ENCODE measurements around the gene CXorf38.
"Not testable (repeated sequence)": the region's sequence is repeated elsewhere in the genome, so short reads cannot be mapped to it uniquely, and the experiment has no call there.

The CXorf38 gene

DNA sequence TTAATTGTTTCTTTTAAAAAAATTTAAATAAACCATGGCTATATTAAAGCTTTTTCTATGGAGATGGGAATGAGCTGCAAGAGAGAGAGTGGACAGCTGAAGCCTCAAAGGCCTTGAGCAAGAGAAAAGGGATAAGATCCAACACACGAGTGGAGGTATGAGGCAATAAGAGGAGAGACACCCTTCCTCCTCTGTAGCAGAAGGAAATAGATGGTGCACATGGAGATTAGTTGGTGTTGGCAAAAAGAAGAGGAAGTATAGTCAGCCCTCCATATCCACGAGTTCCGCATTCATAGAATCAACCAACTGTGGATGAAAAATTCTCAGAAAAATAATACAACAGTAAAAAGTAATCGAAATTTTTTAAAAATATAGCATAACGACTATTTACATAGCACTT, 3.2 kb downstream of the CXorf38 start:
- DNase-seq: peak; percentile 24
- in situ Hi-C loops (cut with HindIII; ENCODE audit: low pct_ligation_motif_present, low pct_unique_long_range_greater_than_20kb, low sequenced_read_pairs): no loop called here

DNA sequence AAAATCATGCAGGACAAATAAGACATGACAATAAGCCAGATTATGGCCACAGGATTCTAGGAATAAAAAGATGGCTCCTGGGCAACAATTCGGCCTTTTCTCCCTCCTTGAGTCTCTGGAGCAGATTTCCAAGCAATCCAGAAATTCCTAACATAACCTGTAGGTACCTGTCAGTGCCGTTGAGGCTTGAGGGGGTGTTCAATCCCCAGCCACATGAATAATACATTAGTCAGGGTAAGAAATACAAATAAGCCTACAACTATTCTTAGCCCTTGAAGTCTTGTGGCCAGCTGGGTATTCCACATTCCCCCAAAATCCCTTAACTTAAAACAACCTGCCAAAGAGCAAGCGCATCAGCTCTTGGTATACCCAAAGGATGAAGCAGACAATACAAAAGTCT, 9.7 kb downstream of the CXorf38 start:
- in situ Hi-C loops (cut with HindIII; ENCODE audit: low pct_ligation_motif_present, low pct_unique_long_range_greater_than_20kb, low sequenced_read_pairs): no loop called here

DNA sequence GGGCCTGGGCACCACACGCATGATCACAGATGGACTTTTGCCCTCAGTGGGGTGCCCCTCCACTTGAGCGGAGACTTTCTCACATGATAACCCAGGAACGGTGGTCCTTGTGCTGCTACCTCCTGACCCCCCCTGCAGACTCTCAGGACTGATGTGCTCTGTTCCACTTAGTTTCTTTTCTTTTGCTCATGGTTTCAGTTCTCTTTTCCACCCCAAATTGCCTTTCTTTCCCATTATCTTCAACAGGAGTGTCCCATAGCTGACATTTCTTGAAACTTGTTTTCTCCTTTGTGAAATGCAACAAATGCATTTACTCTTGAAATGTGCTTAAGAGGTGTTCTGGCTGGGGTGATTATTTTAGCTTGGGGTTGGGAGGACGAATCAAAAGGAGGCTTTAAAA, 15.2 kb downstream of the CXorf38 start:
- DNase-seq: no peak
- in situ Hi-C loops (cut with HindIII; ENCODE audit: low pct_ligation_motif_present, low pct_unique_long_range_greater_than_20kb, low sequenced_read_pairs): no loop called here

More for the DNA sequence above, 9.7 kb downstream of the CXorf38 start:
- DNase-seq: no peak

DNA sequence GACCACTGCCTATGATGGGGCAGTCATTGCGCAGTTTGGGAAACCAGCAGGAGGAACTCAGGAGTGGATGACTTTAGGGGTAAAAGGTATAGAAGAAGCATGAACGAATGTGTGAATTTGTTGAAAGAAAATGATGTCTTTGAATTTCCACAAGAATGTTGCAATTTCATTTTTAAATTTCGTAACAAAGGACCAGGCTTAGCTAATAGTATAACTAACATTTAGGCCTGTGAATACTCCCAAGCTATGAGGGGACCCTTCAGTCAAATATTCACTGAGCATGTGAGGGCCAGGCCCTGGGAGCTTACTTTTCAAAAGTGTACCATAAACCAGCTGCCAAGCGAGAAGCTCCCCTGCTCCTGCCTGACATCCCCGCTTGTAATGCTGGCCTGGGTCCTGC, 18.9 kb downstream of the CXorf38 start:
- DNase-seq: no peak

DNA sequence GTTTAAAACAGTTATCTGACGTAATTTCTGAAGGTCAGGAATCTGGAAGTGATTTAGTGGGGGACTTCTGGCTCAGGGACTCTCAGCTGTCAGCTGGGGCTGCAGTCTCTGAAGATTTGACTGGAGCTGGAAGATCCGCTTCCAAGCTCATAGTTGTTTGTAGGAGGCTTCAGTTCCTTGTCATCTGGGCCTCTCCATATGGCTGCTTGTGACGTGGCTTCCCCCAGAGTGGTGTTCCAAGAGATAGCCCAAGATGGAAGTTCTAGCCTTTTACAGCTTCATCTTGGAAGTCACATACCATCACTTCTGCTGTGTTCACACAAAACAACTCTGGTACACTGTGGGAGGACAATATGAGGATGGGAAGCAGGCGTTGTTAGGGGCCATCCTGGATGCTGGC, 22.1 kb downstream of the CXorf38 start:
- no peak for DNase-seq
- in situ Hi-C loops (cut with HindIII; ENCODE audit: low pct_ligation_motif_present, low pct_unique_long_range_greater_than_20kb, low sequenced_read_pairs): no loop called here

More for the DNA sequence above, 18.9 kb downstream of the CXorf38 start:
- in situ Hi-C loops (cut with HindIII; ENCODE audit: low pct_ligation_motif_present, low pct_unique_long_range_greater_than_20kb, low sequenced_read_pairs): no loop called here

DNA sequence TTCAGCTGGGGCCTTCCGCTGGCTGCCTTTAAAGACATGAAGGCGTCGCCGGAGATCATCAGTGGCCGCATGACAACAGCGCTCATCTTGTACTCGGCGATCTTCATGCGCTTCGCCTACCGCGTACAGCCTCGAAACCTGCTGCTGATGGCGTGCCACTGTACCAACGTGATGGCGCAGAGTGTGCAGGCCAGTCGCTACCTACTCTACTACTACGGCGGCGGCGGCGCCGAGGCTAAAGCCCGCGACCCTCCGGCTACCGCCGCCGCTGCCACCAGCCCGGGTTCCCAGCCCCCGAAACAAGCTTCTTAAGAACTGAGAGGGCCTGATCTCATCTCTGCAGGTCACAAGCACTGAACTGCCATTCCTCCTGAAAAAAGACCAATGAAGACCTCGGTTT, 23.7 kb downstream of the CXorf38 start:
- no peak for DNase-seq
- in situ Hi-C loops (cut with HindIII; ENCODE audit: low pct_ligation_motif_present, low pct_unique_long_range_greater_than_20kb, low sequenced_read_pairs): no loop called here

DNA sequence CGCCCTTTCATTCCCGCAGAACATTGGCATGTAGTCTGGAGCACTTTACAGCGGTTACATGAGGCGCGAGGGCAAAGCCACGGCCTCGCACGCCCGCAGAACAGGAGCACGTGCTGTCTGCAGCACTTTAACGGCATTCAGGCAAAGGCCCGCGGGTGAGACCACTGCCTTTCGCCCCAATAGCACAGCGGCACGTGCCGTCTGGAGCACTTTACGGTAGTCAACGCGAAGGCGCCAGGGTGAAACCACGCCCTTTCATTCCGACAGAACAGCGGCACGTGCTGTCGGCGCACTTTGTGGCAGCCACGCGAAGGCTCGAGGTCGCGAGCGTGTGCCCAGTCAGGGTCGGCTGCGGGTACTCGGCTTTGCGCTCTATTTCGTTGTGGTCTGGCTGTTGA, 24.2 kb downstream of the CXorf38 start, which contains the start of gene MPC1L:
MPC1L (plus strand) TSS at position 290 of the 398 bp plus-strand sequence. CDS start 138 bp downstream, outside the sequence.
- DNase-seq: no peak
- in situ Hi-C loops (cut with HindIII; ENCODE audit: low pct_ligation_motif_present, low pct_unique_long_range_greater_than_20kb, low sequenced_read_pairs): no loop called here

DNA sequence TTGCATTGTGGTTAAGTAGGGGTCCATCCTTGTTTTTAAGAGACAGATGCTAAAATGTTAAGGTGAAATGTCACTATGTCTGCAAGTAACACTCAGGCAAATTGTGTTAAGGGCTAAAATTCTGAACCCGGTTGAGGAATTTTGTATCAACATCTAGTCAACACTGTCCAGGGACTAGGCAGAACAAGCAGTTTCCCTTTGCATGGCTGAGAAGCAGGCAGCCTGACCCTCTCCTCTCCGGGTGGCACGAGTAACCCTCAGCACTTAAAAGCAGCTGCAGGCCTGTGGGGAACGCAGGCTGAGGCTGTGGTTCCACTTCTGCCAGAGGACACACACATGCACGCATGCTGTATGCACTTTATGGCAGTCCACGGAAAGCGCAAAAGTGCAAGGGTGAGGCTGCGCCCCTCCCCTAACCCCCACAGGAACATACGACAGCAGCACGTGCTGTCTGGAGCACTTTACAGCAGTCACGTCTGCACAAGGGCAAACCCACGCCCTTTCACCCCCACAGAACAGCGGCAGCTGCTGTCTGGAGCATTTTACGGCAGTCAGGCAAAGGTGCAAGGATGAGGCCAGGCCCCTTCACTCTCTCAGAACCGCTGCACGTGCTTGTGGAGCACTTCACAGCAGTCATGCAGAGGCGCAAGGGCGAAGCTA, 24.8 kb downstream of the CXorf38 start:
- no peak for DNase-seq
- in situ Hi-C loops (cut with HindIII; ENCODE audit: low pct_ligation_motif_present, low pct_unique_long_range_greater_than_20kb, low sequenced_read_pairs): no loop called here

DNA sequence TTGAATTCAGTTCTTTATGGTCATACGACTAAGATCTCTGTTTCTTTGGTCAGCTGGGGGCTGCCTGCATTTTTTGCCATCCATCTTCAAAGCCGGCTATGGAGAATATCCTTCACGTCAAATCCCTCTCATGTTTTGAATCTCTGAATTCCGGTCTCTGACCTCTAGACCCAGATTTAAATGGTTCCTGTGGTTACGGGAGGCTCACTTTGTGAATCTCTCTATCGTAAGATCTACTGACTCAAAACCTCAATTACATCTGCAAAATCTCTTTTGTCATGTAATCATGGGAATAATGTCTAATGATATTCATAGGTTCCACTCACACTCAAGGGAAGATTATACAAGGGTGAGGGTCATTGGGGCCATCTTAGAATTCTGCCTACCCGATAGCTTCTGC, 29.8 kb downstream of the CXorf38 start:
- DNase-seq: no peak
- in situ Hi-C loops (cut with HindIII; ENCODE audit: low pct_ligation_motif_present, low pct_unique_long_range_greater_than_20kb, low sequenced_read_pairs): no loop called here

DNA sequence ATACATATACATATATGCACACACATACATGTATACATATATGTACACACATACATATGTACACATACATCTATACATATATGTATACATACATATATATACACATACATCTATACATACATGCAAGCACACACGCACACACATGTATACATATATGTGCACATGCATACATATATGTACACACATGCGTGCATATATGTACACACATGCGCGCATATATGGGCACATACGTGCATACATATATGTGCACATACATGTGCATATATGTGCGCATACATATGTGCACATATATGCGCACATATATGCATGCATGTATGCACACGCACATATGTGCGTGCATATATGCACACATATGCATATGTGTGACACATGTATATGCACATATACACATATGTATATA, 31.4 kb downstream of the CXorf38 start:
- in situ Hi-C loops (cut with HindIII; ENCODE audit: low pct_ligation_motif_present, low pct_unique_long_range_greater_than_20kb, low sequenced_read_pairs): no loop called here
- no peak for DNase-seq

DNA sequence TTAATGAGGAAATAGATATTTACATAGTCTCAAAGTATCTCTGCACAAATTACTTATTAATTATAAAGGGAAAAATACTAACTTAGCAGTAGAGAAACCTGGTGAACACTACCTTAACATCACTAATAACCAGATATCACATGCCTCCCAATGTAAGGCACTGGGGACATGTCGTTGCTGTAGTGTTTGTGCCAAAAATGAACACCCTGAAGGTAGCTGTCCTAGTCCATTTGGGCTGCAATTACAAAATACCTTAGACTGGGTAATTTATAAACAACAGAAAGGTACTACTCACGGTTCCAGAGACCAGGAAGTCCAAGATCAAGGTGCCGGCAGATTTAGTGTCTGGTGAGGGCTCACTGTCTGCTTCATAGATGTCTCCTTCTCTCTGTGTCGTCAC, 34.9 kb downstream of the CXorf38 start:
- in situ Hi-C loops (cut with HindIII; ENCODE audit: low pct_ligation_motif_present, low pct_unique_long_range_greater_than_20kb, low sequenced_read_pairs): no loop called here
- DNase-seq: no peak

DNA sequence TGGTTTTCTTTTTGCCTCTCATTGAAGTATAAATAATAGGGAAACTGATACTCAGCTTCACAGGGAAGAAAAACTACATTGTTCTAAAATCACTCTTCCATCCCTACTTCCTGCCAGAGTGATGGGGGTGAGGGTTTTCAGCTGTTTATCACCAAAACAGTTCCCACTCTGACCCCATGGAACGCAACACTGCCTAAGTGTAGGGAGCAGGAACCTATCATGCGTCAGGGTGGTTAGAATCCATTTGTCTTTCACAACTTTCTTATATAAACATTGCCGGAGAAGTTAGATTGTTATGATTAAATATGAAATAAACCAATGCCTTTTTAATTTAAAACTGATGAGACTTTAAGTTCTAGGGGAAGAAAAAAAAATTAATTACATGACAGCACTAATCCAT, 40.0 kb downstream of the CXorf38 start:
- no peak for DNase-seq

DNA sequence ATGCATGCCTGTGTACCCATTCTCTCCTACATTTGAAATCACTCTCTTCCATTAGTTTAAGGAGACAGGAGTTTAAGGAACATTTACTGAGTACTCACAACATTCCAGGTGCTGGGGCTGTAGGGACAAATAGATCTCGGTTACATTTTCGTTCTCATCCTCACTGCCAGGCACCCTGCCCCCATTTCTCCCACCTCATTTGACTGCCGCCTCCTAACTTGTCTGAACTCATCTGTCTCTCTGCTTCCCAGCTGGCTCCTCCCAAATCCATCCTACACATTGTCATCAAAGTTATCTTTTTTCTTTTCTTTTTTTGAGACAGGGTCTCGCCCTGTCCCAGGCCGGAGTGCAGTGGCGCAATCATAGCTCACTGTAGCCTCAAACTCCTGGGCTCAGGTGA, 43.9 kb downstream of the CXorf38 start:
- in situ Hi-C loops (cut with HindIII; ENCODE audit: low pct_ligation_motif_present, low pct_unique_long_range_greater_than_20kb, low sequenced_read_pairs): no loop called here
- DNase-seq: no peak

More for the DNA sequence above, 40.0 kb downstream of the CXorf38 start:
- in situ Hi-C loops (cut with HindIII; ENCODE audit: low pct_ligation_motif_present, low pct_unique_long_range_greater_than_20kb, low sequenced_read_pairs): no loop called here

DNA sequence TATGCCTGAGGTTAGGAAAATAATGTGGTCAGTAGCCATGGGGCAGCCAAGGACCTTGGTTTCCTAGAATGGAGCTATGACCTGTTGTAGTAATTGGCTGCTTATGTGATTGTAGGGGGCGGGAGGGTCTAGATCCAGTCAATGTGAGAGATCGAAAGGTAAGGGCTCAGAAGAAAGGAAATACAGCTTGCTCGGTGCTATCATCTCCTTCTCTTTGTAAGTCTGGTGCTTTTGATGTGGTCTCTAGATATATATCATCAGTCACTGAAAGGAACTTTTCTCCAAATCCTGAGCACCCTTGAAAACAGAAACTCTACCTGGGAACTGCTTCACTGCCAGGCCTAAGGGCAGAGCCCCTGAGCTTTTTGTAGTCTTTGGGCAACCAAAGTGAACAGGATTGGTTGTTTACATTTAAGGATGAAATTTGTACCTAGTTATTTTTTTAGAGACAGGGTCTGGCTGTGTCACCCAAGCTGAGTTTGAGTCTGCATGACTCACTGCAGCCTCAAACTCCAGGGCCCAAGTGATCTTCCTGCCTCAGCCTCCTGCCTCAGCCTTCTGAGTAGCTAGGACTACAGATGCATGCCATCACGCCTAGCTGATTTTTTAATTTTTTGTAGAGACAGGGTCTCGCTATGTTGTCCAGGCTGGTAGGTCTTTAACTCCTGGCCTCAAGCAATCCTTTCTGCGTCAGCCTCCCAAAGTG, 57.6 kb downstream of the CXorf38 start:
- in situ Hi-C loops (cut with HindIII; ENCODE audit: low pct_ligation_motif_present, low pct_unique_long_range_greater_than_20kb, low sequenced_read_pairs): not testable (repeated sequence)

DNA sequence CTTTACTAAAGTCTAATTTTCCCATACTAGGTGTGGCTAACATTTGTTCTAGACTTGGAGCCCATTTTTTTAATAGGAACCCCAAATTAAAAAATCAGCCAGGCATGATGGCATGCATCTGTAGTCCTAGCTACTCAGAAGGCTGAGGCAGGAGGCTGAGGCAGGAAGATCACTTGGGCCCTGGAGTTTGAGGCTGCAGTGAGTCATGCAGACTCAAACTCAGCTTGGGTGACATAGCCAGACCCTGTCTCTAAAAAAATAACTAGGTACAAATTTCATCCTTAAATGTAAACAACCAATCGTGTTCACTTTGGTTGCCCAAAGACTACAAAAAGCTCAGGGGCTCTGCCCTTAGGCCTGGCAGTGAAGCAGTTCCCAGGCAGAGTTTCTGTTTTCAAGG, 59.7 kb downstream of the CXorf38 start:
- DNase-seq; in situ Hi-C loops (cut with HindIII; ENCODE audit: low pct_ligation_motif_present, low pct_unique_long_range_greater_than_20kb, low sequenced_read_pairs): not testable (repeated sequence)

More for the DNA sequence above, 57.6 kb downstream of the CXorf38 start:
- DNase-seq: not testable (repeated sequence)

DNA sequence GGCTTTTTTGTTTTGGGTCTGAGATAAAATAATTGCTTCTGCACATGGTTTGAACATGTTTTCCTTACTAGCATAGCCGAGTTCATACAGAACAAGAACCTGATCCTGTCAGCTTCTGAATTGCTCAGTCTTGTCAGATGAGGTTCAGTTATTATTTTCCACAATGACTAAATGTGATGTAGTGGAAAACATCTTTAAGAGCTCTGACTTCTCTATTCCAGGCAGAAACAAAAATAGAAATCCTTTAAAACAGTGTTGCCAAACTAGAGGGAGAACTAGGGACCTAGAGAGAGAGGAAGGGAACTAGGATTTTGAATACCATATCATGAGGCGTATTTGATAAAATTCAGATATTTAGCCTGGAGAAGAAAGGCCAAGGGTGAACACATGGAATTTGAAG, 64.5 kb downstream of the CXorf38 start:
- in situ Hi-C loops (cut with HindIII; ENCODE audit: low pct_ligation_motif_present, low pct_unique_long_range_greater_than_20kb, low sequenced_read_pairs): no loop called here
- DNase-seq: no peak

DNA sequence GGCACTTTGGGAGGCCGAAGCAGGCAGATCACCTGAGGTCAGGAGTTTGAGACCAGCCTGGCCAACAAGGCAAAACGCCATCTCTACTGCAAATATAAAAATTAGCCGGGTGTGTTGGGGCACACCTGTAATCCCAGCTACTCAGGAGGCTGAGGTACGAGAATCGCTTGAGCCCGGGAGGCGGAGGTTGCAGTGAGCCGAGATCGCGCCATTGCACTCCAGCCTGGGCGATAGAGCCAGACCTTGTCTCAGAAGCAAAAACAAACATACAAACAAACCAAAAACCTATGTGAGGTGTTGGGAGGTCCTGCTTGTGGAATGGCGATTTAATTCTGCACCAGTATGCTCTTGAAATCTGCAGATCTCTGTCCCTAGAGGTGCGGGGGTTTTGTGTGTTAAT, 65.2 kb downstream of the CXorf38 start:
- DNase-seq; in situ Hi-C loops (cut with HindIII; ENCODE audit: low pct_ligation_motif_present, low pct_unique_long_range_greater_than_20kb, low sequenced_read_pairs): not testable (repeated sequence)

DNA sequence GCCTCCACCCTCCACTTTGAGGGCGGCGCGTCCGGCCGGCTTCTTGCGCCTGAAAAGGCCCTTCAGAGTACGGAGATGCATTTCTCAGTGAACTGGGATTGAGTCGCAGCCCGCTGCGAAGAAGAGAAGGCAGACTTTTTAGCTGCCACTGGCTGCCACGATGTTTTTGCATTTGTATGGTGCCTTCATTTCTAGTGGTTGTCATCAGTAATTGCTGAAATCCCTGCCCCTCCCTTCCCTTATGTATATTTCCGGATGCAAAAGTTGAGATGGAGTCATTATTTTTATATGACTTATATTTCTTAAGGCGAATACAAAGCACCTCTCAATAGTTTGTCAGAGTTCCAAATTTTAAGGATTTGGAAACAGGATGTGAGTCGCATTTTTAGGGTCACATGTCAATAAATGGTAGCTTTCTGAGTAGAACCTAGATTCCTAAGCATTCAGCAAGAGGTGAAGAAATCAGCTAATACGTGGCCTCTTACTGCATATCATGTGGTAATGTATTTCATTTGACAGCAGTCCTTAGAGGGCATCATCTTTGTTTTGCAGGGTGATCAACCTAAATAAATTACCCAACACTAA, 65.9 kb downstream of the CXorf38 start:
- DNase-seq: peak; percentile 5
- in situ Hi-C loops (cut with HindIII; ENCODE audit: low pct_ligation_motif_present, low pct_unique_long_range_greater_than_20kb, low sequenced_read_pairs): no loop called here

DNA sequence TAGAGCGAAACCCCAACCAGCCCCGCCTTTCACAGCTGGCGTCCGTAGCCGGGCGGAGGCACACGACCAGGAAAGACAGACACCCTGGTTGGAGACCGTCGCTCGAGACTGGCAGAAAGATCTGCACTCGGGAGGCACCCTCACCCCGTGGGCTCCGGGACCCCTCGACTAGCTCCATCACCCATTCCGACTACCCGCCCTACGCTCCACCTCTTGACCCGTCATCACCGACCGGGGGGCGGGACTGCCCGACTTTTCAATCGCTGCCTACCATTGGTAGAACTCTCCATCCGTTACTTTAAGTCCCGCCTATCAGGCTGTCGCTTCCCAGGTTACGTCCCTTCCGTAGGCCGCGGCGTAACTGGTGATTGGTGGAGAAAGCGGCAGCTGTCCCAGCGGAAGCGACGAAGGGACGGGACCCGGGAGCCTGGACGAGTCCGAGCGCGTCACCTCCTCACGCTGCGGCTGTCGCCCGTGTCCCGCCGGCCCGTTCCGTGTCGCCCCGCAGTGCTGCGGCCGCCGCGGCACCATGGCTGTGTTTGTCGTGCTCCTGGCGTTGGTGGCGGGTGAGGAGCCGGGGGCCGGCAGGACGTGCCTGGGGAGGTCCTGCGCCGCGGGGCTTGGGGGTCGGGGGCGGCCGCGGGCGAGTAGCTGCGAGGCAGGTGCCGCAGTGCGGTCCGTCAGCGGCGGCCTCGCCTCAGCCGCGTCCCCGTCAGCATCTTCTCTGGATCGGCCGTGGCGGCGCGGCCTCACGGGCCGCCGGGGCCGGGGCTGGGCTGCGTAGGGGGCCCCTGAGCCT, 66.6 kb downstream of the CXorf38 start, which contains the start of gene ATP6AP2:
ATP6AP2 (plus strand) TSS at position 434 of the 799 bp plus-strand sequence; CDS start at position 530, 96 bp downstream.
- in situ Hi-C loops (cut with HindIII; ENCODE audit: low pct_ligation_motif_present, low pct_unique_long_range_greater_than_20kb, low sequenced_read_pairs): no loop called here
- peak; percentile 89 for DNase-seq
